C4-2B (cell line): ENCODE data around the gene CUX1.

Experiments
- ZFX ChIP-seq: fragments of 450-650 bp; IDR thresholded peaks from 2 replicates; pipeline ENCODE4 v1.6.1; 2017
- TF ChIP-seq, protein P1 (sequence below): fragments of 450-650 bp; conservative IDR thresholded peaks from 2 replicates; pipeline ENCODE4 v1.5.1; 2017; ENCODE audit warnings: mild to moderate bottlenecking

GRCh38 chr7:101772508-101773211, 44.8 kb upstream of the CUX1 start:
- no peak for TF ChIP-seq ZFX
- TF ChIP-seq, protein P1, sequence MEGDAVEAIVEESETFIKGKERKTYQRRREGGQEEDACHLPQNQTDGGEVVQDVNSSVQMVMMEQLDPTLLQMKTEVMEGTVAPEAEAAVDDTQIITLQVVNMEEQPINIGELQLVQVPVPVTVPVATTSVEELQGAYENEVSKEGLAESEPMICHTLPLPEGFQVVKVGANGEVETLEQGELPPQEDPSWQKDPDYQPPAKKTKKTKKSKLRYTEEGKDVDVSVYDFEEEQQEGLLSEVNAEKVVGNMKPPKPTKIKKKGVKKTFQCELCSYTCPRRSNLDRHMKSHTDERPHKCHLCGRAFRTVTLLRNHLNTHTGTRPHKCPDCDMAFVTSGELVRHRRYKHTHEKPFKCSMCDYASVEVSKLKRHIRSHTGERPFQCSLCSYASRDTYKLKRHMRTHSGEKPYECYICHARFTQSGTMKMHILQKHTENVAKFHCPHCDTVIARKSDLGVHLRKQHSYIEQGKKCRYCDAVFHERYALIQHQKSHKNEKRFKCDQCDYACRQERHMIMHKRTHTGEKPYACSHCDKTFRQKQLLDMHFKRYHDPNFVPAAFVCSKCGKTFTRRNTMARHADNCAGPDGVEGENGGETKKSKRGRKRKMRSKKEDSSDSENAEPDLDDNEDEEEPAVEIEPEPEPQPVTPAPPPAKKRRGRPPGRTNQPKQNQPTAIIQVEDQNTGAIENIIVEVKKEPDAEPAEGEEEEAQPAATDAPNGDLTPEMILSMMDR = no peak
